Measurements from ENCODE around the gene LIMS1.
"Not testable (repeated sequence)": the region's sequence is repeated elsewhere in the genome, so short reads cannot be mapped to it uniquely, and the experiment has no call there.

Gene LIMS1

GRCh38 chr2:108533832-108534583, at the start of gene LIMS1:
Gene LIMS1 (plus strand): TSS chr2:108534470. CDS start chr2:108534563, 93 bp downstream.
- H3K4me3 ChIP-seq (ENCODE audit: low read depth, low read length), result peak within 1 kb of the TSS; percentile 70
- no peak for TF ChIP-seq CTCF (IDR thresholded peaks at IDR 0.05; ENCODE audit: low read depth, low read length)

- H3K4me3 ChIP-seq (ENCODE audit: low read depth, low read length), result no peak overlapping the region
- TF ChIP-seq CTCF (IDR thresholded peaks at IDR 0.05; ENCODE audit: low read depth, low read length), result no peak
Observed at GRCh38 chr2:108485253-108485652, 49.0 kb upstream of the LIMS1 start.

GRCh38 chr2:108490506-108491122, 43.7 kb upstream of the LIMS1 start:
- H3K4me3 ChIP-seq (ENCODE audit: low read depth, low read length), result no peak overlapping the region
- no peak for TF ChIP-seq CTCF (IDR thresholded peaks at IDR 0.05; ENCODE audit: low read depth, low read length)

GRCh38 chr2:108491848-108492247, 42.4 kb upstream of the LIMS1 start:
- TF ChIP-seq CTCF (IDR thresholded peaks at IDR 0.05; ENCODE audit: low read depth, low read length), result no peak

GRCh38 chr2:108492364-108492763, 41.9 kb upstream of the LIMS1 start:
- no peak for TF ChIP-seq CTCF (IDR thresholded peaks at IDR 0.05; ENCODE audit: low read depth, low read length)
- H3K4me3 ChIP-seq (ENCODE audit: low read depth, low read length), result no peak overlapping the region

More at GRCh38 chr2:108491848-108492247, 42.4 kb upstream of the LIMS1 start:
- H3K4me3 ChIP-seq (ENCODE audit: low read depth, low read length), result no peak overlapping the region

GRCh38 chr2:108496167-108496566, 38.1 kb upstream of the LIMS1 start:
- H3K4me3 ChIP-seq (ENCODE audit: low read depth, low read length), result not testable (repeated sequence)

- not testable (repeated sequence) for H3K4me3 ChIP-seq (ENCODE audit: low read depth, low read length)
Observed at GRCh38 chr2:108507620-108508019, 26.6 kb upstream of the LIMS1 start.

GRCh38 chr2:108512431-108512830, 21.8 kb upstream of the LIMS1 start:
- not testable (repeated sequence) for H3K4me3 ChIP-seq (ENCODE audit: low read depth, low read length)

GRCh38 chr2:108514478-108514877, 19.8 kb upstream of the LIMS1 start:
- not testable (repeated sequence) for H3K4me3 ChIP-seq (ENCODE audit: low read depth, low read length)

GRCh38 chr2:108524688-108525087, 9.6 kb upstream of the LIMS1 start:
- H3K4me3 ChIP-seq (ENCODE audit: low read depth, low read length), result not testable (repeated sequence)

GRCh38 chr2:108525258-108525657, 9.0 kb upstream of the LIMS1 start:
- not testable (repeated sequence) for H3K4me3 ChIP-seq (ENCODE audit: low read depth, low read length)
